Fibroblast of mammary gland (primary cell): Measurements from ENCODE around the gene THEM5.

ENCODE experiments used
- DNase-seq: peaks from one replicate; pipeline ENCODE4 v3.0.0-alpha.2; 2010; ENCODE audit warnings: low read depth
- H3K4me3 ChIP-seq: 2 replicates; pipeline ENCODE4 v1.5.1; 2011; ENCODE audit warnings: low read depth, mild to moderate bottlenecking, low read length, moderate library complexity; ENCODE audit not compliant: control insufficient read depth
- TF ChIP-seq, protein P1 (sequence below): conservative IDR thresholded peaks from 2 replicates; pipeline ENCODE4 v1.5.1; 2011; ENCODE audit warnings: low read depth, low read length, inconsistent platforms; ENCODE audit not compliant: control insufficient read depth, insufficient read depth

THEM5 gene

DNA sequence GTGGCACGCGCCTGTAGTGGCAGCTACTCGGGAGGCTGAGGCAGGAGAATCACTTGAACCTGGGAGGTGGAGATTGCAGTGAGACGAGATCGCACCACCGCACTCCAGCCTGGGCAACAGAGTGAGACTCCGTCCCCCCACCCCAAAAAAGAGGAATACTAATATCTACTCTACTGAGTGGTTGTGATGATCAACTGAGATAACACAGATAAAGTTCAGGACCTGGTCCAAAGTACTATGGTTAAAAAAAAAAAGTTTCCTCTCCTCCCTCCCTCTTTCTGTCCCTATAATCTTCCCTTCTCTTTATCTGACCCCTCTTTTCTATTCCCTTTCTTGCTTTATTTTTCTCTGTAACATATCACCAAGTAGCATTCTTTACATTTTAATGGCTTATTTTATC, 17.9 kb downstream of the THEM5 start:
- no peak overlapping the region for H3K4me3 ChIP-seq
- TF ChIP-seq, protein P1, sequence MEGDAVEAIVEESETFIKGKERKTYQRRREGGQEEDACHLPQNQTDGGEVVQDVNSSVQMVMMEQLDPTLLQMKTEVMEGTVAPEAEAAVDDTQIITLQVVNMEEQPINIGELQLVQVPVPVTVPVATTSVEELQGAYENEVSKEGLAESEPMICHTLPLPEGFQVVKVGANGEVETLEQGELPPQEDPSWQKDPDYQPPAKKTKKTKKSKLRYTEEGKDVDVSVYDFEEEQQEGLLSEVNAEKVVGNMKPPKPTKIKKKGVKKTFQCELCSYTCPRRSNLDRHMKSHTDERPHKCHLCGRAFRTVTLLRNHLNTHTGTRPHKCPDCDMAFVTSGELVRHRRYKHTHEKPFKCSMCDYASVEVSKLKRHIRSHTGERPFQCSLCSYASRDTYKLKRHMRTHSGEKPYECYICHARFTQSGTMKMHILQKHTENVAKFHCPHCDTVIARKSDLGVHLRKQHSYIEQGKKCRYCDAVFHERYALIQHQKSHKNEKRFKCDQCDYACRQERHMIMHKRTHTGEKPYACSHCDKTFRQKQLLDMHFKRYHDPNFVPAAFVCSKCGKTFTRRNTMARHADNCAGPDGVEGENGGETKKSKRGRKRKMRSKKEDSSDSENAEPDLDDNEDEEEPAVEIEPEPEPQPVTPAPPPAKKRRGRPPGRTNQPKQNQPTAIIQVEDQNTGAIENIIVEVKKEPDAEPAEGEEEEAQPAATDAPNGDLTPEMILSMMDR = no peak
- DNase-seq = no peak

DNA sequence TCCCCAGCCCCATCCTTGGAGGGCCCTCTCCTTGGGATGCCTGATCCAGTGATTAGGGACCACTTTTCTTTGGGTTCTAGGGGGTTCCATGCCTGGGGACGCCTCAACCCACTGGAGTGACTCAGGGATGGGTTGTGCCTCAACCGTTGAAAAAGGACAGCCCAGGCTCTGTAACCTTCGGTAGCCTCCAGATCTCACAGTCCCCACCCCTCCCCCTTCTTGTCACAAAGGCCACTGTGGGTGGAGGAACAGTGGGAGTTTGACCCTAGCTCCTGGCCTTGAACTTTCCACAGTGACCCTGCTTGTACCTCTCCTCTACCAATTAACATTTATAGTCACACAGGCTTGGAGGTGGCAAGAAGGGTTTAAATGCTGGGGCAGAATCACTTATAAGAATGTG, 19.3 kb downstream of the THEM5 start:
- TF ChIP-seq, protein P1 = no peak
- DNase-seq = no peak
- no peak overlapping the region for H3K4me3 ChIP-seq

DNA sequence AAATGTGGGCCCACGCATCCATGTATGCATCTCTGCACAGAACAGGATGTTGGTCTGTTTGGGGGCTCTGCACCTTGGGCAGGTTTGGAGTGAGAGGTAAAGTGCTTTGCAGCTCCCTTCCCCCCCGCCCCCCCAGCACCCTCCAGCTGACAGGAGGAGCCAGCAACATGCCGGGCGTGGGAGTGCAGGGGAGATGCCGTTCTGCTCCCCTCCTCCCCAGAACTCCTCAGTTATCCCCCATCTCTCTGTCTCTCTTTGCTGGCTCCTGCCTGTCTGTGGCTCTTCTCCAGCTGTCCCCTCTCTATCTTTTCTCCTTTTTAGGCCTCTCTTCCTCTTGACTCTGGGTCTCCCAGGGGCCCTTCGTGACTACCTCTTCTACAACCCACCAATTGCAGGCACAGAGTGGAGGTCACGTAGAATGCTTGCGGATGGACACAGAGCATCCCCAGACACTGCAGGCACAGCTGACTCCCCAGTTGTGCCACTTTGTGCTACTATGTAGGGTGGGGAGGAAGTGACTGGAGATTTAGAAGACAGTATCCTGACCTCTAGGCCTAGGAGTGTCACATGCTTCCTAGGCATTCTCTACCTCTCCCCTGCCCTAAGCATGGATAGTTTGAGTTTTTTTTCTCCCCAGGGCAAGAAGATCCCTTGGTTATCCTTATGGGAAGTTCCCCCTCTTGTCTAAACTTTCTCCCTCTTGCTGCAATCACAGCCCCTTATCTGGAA, 20.2 kb downstream of the THEM5 start:
- TF ChIP-seq, protein P1 = no peak
- H3K4me3 ChIP-seq = no peak overlapping the region
- DNase-seq = no peak

DNA sequence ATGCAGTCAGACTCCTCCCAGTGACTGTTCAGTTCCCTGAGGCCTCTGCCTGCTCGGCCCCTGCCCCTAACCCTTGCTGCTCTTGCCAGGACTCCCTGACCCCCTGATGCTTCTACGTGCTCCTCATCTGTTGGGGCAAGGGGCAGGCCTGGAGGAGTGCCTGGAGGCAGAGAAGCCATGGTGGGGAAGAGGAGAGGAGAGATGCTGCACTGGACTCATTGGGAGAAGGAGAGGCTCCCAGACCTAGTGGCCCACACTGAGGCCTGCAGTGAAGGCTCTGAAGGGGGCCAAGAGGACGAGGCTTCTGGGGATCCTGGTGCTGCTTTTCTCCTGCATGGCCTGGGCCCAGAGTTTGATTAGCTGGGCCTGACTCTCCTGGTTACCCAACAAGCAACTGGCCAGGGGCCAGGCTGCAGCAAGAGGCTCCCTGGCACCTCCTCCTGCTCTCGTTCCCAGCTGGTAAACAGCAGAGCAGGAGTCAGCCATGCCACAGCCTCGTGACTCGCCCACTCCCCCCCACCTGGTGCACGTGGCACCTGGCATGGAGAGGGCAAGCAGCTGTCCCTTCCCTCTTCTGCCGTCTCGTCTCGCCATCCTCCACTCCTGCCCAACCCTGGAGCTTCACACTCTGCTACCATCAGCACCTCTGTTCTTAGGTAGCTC, 21.1 kb downstream of the THEM5 start:
- H3K4me3 ChIP-seq = no peak overlapping the region
- TF ChIP-seq, protein P1 = no peak
- DNase-seq = peak; percentile 45

DNA sequence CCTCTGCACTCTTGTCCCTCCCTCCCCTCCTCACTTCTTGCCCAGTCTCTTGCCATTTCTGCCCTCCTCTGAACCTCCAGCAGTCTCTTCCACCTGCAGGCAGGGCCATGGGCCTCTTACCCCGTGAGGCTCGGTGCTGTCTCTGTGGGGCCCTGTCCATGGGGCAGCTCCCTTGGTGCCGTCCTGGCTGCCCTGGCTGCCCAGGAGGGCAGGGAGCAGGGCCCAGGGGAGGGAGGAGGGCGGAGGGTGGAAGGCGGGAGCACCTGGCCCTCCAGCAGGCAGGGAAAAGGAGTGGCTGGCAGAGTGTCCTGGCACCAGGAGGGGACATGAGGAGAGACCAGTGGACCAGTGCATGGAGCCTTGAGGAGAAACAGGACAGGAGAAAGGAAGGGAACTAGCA, 21.9 kb downstream of the THEM5 start, which contains the start of gene RORC:
Gene RORC (minus strand): TSS at position 198 of the 400 bp plus-strand sequence. CDS start 38 bp downstream, at position 160.
- TF ChIP-seq, protein P1 = no peak
- no peak within 1 kb of the TSS for H3K4me3 ChIP-seq
- DNase-seq = no peak

DNA sequence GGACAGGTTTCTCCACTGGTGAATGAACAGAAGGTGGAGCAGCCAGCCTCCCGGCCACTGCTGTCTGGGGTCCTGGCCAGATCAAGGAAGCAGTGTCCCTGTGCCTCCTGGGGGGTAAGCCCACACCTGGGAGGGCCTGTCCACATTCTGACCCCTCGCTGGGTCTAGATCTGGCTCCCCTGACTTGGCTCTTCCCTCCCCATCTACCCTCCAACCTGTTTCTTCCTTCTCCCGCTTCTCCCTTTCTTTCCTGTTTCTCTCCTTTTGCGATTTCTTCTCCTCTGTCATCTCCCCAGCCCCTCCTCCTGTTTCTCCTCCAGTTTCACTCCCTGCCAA, 22.3 kb downstream of the THEM5 start:
- no peak overlapping the region for H3K4me3 ChIP-seq
- TF ChIP-seq, protein P1 = no peak
- DNase-seq = no peak
